GM19035 (cell line): Measurements from ENCODE around the gene CLN5.
"Not testable (repeated sequence)": the region's sequence is repeated elsewhere in the genome, so short reads cannot be mapped to it uniquely, and the experiment has no call there.

Experiments used
- ATAC-seq: cut with Tn5 transposase; IDR thresholded peaks from one replicate; pipeline ENCODE4 v1.9.1; 2021; ENCODE audit not compliant: unreplicated experiment

The CLN5 gene

DNA sequence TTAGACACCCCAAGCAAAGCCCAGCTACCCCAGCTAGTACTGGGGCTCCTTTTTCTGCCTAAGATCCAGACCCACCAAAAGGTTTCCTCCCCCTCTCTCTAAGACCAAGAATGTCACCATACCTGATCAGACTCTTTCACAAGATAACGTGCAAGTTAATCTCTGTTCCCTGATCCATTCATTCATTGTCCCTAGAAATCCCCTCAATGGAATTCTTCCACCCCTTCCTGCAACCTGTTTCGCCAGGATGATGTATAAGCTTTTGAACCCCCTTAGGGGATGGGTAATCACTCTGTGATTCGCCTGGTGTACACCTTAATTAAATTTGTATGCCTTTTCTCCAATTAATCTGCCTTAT lies 17.3 kb upstream of the CLN5 start:
- ATAC-seq: no peak

DNA sequence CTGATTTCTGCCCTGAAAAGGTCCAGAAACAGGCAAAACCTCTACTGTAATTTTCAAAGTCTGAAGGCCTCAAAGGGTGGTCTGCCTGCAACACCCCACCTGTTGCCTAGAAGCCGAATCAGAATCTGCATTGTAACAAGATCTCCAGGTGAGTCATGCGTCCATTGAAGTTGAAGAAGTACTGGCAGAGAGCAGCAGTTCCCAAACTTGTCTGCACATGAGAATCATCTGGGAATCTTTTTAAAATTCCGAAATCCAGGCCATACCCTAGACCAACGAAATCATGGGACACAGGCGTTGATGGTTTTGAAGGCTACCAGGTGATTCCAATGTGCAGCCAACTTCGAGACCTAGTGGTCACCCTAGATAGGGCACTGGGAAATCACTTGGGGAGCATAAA lies 16.0 kb upstream of the CLN5 start:
- no peak for ATAC-seq

DNA sequence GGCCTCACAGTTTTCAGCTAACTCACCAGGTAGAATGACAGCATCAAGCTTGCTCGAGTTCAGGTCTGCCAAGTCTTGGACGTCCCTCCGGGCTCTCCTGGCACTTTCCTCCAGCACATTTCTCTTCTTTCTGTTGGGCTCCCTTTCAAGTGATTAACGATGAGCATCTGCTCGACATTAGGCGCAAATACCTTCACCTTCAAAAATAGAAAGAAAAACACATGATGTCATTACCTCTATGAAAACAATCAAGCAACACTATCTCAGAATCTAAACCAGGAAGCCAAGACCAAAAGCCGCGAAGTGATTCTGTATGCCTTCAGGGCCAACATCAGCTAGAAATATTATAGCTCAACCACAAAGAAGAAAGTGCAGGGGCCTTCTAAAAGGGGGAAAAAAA lies 15.4 kb upstream of the CLN5 start:
- no peak for ATAC-seq

DNA sequence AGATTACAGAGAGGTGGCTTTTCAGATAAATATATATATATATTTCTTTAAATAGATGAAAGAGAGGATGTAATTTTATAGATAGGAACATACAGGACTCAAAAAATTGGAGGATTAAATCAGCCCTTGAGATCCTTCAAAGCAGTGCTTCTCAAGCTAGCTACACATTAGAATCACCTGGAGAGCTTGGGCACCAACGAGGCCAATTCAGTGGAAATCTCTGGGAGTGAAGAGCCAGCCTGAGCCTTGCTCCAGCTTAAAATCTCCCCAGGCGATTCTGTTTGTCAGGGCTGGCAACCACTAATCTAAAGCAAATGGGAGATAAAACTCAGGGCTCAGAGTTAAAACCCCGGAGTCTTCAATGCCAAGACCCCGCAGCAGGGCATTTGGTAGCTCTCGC lies 15.0 kb upstream of the CLN5 start:
- ATAC-seq: no peak

DNA sequence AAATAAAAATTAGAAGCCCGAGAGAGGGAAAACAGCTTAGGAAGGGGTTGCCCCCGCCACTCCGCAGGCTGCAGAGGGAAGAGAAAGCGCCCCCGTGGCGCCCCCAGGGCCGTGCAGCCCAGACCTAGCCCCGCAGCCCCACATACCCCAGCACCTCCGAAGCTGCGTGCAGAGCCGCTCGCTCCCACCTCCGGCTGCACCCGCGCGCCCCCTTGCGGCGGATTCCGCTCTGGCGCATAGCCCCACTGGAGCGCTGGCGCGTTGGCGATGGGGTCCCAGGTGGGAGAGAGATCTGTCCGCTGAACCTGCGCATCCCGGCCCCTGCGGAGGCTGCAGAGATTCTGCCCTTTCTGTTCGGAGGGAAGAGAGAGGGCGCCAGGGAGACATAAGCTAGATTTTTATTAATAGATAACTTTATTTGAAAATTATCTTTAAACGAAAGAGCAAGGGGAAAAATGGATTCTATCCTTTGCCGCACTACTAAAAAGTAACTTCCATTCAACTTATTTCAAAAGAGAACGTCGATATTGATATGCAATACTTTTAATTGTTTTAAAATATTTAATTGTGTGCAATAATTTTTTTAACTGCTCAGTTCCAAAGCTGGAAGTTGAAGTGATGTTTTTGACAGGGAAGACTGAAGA lies 11.7 kb upstream of the CLN5 start:
- peak; percentile 100 for ATAC-seq

DNA sequence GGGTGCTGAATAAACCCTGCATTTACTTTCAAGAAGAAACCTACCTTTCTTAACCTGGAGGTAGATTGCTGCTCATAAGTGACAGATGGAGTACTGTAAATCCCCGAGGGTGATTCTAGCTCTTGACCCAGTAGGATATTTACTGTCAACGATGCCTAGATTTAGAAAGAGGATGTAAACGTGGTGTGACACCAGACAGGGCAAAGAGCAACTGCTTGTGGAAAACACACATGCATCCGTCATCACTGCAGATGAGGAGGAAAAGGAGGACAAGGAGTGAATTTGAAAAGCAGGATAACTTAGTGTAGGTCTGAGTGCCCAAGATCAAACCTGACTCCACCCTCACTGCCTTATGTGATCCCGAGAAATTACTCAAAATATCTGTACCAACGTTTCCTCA lies 9.8 kb upstream of the CLN5 start:
- ATAC-seq: no peak

DNA sequence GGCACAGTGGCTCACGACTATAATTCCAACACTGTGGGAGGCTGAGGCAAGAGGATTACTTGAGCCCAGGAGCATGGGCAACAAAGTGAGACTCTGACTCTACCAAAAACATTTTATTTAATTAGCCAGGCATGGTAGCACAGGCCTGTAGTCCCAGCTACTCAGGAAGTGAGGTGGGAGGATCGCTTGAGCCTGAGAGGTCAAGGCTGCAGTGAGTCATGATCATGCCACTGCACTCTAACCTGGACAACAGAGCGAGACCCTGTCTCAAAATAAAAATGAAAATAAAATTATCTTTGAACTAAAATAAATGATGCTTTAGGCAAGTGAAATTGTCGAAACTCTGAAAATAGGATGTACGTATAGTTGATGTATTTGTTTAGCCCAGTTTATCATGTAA lies 8.2 kb upstream of the CLN5 start:
- ATAC-seq: no peak

DNA sequence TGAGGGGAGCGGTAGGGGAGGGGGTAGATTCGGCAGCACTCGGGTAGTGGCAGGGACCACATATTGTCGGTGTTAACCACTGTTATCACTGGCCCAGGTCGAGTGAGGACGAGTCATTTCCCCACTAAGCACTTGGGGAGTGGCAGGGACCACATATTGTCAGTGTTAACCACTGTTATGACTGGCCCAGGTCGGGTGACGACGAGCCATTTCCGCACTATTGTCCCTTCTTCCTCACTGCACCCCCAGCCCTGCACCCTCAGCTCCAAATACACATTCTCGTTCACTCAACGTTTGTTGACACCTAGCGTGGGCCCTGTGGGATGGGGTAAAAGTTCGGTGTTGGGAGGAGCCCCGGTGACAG lies 467 bp upstream of the CLN5 start:
- ATAC-seq: peak; percentile 61

DNA sequence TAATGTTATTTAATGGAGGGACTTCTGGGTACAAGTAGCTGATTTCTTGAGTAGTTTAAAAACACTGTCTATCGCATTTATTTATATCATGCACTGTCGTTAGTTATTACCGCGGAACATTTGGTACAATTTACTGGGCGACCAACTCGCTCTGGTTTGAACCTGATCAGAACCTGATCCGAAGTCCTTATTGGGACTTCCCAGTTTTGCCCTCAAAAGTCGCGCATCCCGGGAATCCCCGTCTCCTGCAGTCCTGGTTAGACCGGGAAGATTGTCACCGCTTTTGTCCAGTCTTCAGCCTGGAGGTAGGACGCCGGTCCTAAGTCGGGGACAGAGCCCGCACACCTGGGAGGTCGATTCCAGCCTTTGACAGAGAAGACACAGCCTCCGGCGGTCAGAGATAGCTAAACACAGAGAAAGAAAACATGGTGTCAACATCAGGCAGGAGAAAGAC lies 694 bp downstream of the CLN5 start:
- peak; percentile 5 for ATAC-seq

DNA sequence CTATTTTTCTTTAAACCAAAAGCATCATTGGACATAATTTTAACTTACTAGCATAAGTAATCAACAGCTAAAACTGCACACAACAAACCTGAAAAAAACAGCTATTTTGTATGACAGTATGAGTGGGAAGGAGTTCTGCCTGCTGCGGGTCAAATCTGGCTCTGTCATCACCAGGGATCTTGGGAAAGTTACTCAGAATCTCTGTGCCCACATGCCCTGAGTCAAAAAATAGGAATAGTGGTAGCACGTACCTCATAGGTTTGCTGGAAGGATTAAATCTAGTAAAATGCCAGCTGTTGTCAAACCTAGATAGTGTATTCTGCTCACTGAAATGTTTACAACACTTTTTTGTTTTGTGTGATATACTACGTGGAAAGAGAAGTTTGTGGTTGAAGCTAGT lies 1.1 kb downstream of the CLN5 start:
- no peak for ATAC-seq

DNA sequence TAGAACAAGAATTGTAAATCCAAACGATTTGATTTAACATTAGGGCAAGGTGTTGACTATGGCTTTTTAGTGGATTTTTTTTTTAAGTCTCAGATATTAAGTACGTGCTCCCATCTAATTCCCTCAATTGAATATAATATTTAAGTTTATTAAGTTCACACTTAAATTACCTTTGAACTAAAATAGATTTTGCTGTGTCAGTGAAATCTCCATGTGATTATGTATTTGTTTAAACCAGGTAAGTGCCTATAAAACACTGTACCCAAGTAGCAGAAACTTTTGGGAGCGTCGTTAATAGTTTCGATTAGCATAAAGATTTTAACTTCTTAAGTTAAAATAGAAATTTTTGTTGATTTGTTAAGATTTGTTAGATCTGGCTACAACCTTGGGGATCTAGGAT lies 1.6 kb downstream of the CLN5 start:
- ATAC-seq: no peak

DNA sequence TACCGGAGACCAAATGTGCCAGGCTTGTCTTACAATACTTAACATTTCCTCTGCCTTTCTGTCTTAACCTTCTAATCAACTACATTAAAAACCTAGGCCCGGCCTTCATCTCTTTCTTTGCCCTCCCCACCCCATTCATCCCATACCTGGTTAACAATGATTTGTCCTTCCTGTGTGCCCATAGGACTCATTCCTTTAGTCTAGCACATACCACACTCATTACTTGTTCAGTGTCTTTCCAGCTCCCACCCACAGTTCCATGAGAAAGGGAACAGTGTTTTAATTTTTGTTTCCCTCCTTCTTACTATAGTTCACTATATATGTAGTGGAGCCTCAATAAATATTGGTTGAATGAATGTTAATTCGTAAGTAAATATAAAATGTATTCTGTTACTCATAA lies 2.4 kb downstream of the CLN5 start:
- no peak for ATAC-seq

DNA sequence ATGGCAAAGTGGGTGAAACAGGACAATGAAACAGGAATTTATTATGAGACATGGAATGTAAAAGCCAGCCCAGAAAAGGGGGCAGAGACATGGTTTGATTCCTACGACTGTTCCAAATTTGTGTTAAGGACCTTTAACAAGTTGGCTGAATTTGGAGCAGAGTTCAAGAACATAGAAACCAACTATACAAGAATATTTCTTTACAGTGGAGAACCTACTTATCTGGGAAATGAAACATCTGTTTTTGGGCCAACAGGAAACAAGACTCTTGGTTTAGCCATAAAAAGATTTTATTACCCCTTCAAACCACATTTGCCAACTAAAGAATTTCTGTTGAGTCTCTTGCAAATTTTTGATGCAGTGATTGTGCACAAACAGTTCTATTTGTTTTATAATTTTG lies 8.6 kb downstream of the CLN5 start:
- ATAC-seq: no peak

DNA sequence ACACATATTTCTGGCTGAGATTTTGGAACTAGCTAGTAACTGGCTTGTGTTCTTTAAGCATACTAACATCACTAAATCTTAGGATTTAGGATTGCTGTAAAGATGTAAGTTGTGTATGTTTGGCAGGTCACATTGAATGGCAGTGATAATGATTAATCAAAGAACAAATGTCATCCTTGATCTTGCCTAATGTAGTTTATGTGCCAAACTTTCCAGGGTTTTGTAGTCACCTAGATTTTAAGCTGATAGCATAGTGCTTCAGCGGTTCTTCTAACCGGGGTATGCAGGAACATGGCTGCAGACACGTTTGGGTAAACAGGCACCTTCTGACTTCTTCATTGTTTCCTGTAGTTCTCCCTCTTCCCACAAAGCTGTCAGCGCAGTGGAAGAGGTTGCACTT lies 9.7 kb downstream of the CLN5 start:
- no peak for ATAC-seq

DNA sequence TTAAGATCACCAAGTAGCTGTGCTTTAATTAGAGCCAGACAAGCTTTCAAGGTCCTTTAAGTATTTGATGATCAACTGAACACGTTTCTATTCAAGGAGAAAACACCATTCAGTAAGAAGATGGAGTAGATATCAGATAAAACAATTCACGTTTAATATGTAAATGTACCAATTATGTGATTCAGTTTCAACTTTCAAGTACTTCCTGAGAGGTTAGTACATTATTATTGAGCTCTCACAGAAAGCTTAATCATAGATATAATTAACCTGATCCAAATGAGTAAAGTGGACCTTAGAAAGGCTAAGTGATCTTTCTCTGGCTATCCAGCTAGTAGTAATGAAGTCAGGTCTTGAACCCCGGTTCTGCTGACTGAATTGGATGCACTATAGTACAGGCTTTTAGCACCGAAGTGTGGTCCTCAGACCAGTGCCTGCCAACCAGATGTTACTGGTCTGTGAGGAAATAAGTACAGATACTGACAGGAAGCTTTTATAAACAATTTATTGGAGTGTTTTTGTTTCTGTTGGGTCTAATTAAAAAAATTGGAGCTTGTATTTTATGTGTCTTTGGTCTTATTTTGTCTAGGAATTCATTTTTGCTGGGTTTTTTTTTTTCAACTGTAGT lies 10.2 kb downstream of the CLN5 start:
- no peak for ATAC-seq

DNA sequence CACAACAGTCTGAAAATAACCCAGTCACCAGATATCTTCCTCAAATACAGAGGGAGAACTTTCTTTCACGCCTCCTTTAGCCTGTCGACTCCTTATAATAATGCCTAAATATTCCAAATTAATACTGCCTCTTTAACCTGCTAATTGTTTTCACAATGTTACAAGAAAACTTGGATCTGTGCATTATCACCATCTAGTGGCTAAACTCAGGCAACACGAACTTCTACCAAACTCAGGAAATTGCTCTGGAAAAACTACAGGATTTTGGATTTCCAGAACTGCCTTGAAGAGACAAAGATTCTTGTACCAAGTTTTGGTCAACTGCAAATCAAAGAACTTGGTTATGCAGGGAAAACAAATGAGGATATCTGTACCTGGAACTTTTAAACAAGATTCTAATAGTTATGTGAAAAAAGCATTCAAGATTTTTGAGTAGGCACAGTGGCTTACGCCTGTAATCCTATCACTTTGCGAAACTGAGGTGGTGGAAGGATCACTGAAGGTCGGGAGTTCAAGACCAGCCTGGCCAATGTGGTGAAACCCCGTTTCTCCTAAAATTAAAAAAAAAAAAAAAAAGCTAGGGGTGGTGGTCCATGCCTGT lies 10.8 kb downstream of the CLN5 start:
- ATAC-seq: no peak

DNA sequence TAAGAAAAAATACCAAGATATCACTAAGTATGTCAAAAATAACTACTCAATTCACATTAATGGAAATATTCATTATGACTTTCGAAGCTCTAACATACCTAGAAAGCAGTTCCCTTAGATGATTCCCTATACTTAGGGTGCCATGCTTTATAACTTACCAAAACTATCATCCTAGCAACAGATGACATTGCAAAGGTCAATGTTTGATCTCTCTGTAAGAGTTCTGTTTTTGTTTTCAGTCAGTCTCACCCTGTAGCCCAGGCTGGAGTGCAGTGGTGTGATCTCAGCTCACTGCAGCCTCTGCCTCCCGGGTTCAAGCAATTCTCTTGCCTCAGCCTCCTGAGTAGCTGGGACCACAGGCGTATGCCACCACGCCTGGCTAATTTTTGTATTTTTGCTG lies 16.5 kb downstream of the CLN5 start:
- not testable (repeated sequence) for ATAC-seq

DNA sequence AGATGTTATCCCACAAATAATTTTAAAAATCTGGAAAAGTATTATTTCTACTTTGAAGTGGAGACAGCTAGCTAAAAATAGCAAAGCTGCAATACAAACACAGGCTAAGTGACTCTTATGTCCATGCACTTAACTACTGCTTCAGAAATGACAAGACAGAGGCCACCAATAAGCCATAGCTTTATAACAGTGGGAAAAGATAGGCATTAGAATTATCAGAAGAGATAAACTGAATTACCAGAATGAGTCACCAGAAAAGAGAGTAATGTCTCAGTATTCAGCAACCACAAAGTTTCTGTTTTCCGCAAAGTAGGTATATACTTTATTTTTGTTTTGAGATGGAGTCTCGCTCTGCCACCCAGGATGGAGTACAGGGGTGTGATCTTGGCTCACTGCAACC lies 17.1 kb downstream of the CLN5 start:
- ATAC-seq: peak; percentile 73

DNA sequence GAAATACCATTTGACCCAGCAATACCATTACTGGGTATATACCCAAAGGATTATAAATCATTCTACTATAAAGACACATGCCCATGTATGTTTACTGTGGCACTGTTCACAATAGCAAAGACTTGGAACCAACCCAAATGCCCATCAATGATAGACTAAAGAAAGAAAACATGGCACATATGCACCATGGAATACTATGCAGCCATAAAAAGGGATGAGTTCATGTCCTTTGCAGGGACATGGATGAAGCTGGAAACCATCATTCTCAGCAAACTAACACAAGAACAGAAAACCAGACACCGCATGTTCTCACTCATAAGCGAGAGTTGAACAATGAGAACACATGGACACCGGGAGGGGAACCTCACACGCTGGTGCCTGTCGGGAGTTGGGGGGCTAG lies 17.8 kb downstream of the CLN5 start:
- ATAC-seq: not testable (repeated sequence)

DNA sequence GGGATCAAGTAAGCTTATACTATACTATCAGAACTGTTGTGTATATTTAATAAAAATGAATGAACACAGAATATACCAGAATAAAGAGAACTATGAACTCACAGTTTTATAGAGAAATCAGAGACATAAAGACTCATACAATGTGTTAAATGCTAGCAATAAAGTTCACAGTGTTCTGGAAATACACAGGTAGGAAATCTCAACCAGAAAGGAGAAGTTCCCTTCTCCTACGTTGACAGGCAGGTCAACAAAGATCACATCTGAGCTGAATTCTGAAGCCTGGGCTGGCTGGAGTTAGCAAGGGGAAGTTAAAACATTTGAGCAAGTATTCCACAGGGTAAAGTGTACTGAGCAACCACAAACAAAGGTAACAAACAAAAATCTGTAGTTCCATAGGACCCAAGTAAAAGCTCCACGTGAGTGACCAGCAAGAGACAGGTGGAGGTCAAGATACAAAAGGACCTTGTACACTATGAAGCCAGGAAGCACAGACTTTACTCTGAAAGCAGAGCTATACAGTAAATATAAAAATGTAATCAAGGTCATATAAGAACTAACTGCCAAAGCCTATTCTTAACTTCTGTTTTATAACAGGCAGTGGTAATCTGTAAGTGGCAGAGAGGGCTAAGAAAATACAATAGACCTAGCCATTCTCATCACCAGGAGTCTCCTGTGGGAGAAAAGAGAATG lies 22.1 kb downstream of the CLN5 start:
- ATAC-seq: no peak

DNA sequence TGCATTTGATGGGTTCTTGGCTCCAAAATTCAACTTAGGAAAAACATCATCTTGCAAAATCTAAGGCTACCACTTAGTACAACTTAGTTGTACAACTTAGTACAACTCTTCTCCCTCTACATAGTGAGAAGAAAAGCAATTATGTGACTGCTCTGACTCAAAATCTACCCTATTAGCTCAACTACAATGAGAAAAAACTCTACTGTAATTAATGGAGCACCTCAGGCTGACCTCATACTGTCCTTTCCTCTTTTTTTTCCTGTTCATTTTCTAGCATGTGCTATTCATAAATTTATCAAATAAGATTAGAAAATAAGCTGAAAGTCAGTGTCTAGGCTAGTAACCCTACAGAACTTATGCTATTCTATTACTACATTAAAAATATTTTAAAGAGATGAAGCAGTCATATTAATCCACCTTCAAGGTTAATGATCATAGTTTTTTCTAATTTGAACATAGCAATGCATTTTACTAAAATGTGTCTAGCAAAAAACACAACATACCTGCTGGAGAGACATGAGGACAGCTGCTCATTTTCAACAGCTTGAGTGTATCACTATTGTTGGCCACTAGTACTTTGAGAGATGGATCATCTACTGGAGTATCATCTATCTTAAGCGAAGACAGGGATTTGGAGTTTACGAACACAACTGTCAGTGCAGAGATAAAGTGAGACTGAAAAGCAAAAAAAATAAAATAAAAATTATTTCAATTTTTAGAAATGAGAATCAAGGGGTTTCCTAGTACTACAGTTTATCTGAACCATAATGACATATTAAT lies 23.2 kb downstream of the CLN5 start:
- ATAC-seq: no peak
